Ascending aorta (tissue), 2 donors: Measurements from ENCODE around the gene FBLN1. TPM values are rescaled to one million over a fixed set of nuclear protein-coding genes. Genes with fewer than 3 reads are reported as not detected.

Experiments used
- DNase-seq, 2 donors: peaks; one replicate each; pipeline ENCODE4 v3.0.0-alpha.2; 2019; ENCODE audit warnings: low spot score in 2 of 2
- H3K27ac ChIP-seq, 2 donors: fragments of 200-600 bp; sonication (generic); one replicate each; pipeline ENCODE4 v1.5.1; 2016 to 2017; ENCODE audit warnings: mild to moderate bottlenecking in 1 of 2
- H3K27me3 ChIP-seq: fragments of 200-600 bp; sonication (generic); one replicate; pipeline ENCODE4 v1.5.1; 2017
- H3K36me3 ChIP-seq, 2 donors: fragments of 200-600 bp; sonication (generic); one replicate each; pipeline ENCODE4 v1.5.1; 2016
- H3K4me1 ChIP-seq, 2 donors: fragments of 200-600 bp; sonication (generic); one replicate each; pipeline ENCODE4 v1.5.1; 2016 to 2017; ENCODE audit warnings: mild to moderate bottlenecking in 1 of 2
- H3K4me3 ChIP-seq, 2 donors: fragments of 200-600 bp; sonication (generic); one replicate each; pipeline ENCODE4 v1.5.1; 2016 to 2017; ENCODE audit warnings: mild to moderate bottlenecking in 1 of 2
- H3K9me3 ChIP-seq, 2 donors: fragments of 200-600 bp; sonication (generic); one replicate each; pipeline ENCODE4 v1.5.1; 2016
- intact Hi-C: fragments of 100-400 bp; cut with DNase I; formaldehyde crosslinking; loops from one replicate; pipeline ENCODE4 v1.15.1; 2023
- total RNA-seq: library from RNA; depleted of rRNA; stranded (reverse); fragments of >200 nt; gene quantifications from one replicate; pipeline ENCODE4 v1.1.0, GENCODE V29; 2016
- TF ChIP-seq, protein P1 (sequence below), 3 experiments: fragments of 200-600 bp in 2 of 3; fragments of 450-650 bp in 1 of 3; sonication (generic) in 2 of 3; IDR thresholded peaks; one replicate each; pipeline ENCODE4 v1.5.1; 2016 to 2019; ENCODE audit warnings: antibody characterized with exemption in 3 of 3, mild to moderate bottlenecking in 1 of 3, moderate library complexity in 1 of 3

The FBLN1 gene
- total RNA-seq, 1 donor from 2014 or later: 580 TPM

DNA sequence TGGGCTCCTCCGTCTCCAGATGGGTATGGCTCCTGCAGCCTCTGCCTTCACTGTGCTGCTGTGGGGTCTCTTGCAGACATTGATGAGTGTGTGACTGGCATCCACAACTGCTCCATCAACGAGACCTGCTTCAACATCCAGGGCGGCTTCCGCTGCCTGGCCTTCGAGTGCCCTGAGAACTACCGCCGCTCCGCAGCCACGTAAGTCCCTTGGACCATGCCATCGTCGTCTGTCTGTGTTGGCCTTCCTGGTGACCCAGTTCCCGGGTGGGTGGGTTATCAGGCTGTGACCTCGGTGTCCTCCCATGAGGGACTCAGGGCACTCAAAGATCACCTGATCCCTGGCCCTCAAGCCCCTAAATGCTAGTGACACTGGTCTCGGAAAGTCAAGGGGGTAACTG, 47.7 kb downstream of the FBLN1 start:
- DNase-seq: no peak
- intact Hi-C loops: loop anchor here (5.0 to 10.0 kb wide), 2 partner anchors 218 to 386 kb away; partner anchors contain the start of gene NUP50
- Histone ChIP-seq H3K4me3 (no peak overlapping the region), H3K9me3 (no peaks in the 10 kb centered on the region), H3K27ac (peak overlapping the region; percentile 94 to 97), H3K27me3 (no peaks in the 10 kb centered on the region), H3K4me1 (peaks cover 29 to 62% of the 10 kb centered on the region in 2 donors), H3K36me3 (no peaks in the 10 kb centered on the region)
- TF ChIP-seq, protein P1, sequence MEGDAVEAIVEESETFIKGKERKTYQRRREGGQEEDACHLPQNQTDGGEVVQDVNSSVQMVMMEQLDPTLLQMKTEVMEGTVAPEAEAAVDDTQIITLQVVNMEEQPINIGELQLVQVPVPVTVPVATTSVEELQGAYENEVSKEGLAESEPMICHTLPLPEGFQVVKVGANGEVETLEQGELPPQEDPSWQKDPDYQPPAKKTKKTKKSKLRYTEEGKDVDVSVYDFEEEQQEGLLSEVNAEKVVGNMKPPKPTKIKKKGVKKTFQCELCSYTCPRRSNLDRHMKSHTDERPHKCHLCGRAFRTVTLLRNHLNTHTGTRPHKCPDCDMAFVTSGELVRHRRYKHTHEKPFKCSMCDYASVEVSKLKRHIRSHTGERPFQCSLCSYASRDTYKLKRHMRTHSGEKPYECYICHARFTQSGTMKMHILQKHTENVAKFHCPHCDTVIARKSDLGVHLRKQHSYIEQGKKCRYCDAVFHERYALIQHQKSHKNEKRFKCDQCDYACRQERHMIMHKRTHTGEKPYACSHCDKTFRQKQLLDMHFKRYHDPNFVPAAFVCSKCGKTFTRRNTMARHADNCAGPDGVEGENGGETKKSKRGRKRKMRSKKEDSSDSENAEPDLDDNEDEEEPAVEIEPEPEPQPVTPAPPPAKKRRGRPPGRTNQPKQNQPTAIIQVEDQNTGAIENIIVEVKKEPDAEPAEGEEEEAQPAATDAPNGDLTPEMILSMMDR (IDR thresholded peaks at IDR 0.05): no peak

DNA sequence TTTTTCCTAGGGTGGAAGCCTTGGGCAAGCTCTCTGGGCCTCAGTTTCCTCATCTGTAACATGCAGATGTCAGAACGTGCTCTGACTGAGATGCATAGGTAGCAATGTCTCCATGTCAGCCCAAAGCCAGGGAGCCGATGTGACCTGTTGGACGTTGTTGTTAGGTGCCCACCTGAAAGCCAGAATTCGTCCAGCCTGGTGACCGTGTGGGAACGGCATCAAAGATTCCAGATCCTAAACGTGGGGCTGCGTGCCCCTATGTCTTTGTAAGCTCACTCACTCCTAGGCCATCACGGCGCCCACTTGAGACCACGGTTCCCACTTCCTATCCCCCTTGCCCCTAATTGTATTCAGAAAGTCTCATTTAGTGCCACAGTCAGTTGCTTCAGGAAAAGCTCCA, 48.2 kb downstream of the FBLN1 start:
- H3K27me3 ChIP-seq: no peaks in the 10 kb centered on the region
- DNase-seq: no peak
- H3K4me1 ChIP-seq: peaks cover 29 to 62% of the 10 kb centered on the region in 2 donors
- TF ChIP-seq, protein P1 (IDR thresholded peaks at IDR 0.05): no peak
- H3K27ac ChIP-seq: peak overlapping the region; percentile 94 to 97
- H3K36me3 ChIP-seq: no peaks in the 10 kb centered on the region
- intact Hi-C loops: loop anchor here (1.0 to 10.0 kb wide), 3 partner anchors 14 to 386 kb away; partner anchors contain the start of gene NUP50
- no peak overlapping the region for H3K4me3 ChIP-seq
- H3K9me3 ChIP-seq: no peaks in the 10 kb centered on the region

DNA sequence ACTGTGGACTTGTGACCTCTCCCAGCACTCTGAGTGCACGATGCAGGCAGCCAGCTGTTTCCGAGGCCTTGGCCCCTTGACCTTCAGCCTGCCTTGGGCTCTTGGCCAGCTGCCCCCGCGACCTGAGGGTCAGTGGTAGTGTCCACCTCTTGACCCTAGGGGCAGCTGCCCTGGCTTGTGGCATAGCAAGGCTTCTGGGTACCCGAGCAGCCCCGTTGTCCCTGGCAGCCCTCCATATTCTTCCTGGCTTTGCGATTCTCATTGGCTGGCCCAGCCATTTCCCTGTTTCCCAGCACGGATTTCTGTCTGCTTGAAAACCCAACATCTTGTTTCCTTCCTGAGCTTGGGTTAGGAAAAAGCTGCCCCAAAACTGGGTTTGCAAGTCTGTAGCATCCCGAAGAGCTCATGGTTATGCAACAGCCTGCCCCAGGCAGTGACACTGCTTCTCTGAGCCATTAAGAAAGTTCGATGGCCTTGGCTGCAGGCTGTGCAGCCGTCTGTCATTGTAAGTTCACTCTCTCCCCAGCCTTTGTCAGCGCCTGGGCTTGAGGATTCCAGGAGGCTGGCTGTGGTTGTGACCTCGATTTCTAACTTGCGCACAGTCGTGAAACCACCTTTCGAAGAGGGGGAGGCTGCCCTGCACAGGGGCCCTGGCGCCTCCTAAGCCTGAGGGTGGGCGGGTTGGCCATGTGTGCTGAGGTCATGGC, 48.8 kb downstream of the FBLN1 start:
- Histone ChIP-seq H3K4me3 (no peak overlapping the region), H3K27me3 (no peaks in the 10 kb centered on the region), H3K27ac (peak overlapping the region; percentile 94 to 97), H3K9me3 (no peaks in the 10 kb centered on the region), H3K4me1 (peaks cover 29 to 62% of the 10 kb centered on the region in 2 donors), H3K36me3 (no peaks in the 10 kb centered on the region)
- TF ChIP-seq, protein P1 (IDR thresholded peaks at IDR 0.05): no peak
- intact Hi-C loops: loop anchor here (1.0 to 10.0 kb wide), 5 partner anchors 14 to 387 kb away; partner anchors contain the start of genes FBLN1 and NUP50
- DNase-seq: no peak

DNA sequence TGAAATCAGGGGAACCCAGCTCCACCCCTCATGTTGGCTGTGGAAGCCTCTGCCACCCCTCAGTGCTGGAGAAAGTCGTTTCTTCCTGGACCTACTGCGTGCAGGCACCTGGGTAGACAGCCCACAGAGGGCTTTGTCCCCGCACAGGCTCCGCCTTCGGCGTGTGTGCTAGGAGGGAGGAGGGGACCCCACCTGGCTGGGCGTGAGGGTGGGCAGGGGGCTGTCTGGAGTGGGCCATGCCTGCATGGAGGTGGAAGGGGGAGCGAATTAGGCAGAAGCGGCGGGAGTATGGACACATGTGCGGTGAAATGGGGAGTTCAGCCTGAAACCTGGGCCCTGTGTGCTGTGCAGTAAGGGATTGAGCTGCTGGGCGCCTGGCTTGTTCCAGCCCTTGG, 49.3 kb downstream of the FBLN1 start:
- peak overlapping the region; percentile 94 to 97 for H3K27ac ChIP-seq
- no peak overlapping the region for H3K4me3 ChIP-seq
- H3K27me3 ChIP-seq: no peaks in the 10 kb centered on the region
- DNase-seq: no peak
- H3K36me3 ChIP-seq: no peaks in the 10 kb centered on the region
- peaks cover 29 to 62% of the 10 kb centered on the region in 2 donors for H3K4me1 ChIP-seq
- TF ChIP-seq, protein P1 (IDR thresholded peaks at IDR 0.05): no peak
- no peaks in the 10 kb centered on the region for H3K9me3 ChIP-seq
- intact Hi-C loops: loop anchor here (2.0 to 10.0 kb wide), 4 partner anchors 39 to 387 kb away; partner anchors contain the start of genes FBLN1 and NUP50

DNA sequence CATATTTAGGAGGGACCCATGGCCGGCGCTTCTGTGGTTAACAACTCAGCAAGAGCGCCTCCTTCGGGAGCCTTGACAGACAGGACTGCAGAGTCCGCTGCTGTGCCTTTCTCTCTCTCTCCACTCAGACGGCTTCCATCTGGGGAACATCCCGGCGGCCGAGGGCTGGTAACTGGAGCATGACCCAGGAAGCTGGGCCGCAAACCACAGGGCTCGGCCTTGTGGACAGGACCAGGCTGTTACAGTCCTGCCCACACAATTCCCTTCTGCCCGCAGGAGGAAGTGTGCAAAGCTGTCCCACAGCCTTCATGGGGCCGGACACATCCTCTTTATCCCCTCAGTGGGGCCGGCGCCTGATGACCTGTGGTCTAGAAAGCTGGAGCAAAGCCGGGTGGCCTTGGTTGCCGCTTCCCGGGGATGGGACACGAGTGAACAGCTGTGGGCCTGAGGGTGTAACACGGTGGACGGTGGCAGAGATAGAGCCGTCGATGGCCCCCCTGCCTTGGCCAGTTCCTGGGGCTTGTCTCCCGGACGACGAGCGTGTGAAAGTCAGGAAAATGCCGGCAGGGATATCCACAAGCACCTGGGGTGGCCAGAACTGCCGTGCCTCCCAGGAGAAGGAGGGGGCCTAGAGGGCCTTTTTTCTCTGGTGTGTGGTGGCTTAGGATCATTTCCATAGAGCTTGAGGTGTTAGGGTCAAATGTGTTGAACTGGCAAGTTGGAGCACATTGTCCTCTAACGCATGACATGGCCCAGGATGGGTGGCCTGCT, 50.1 kb downstream of the FBLN1 start:
- intact Hi-C loops: loop anchor here (1.0 to 10.0 kb wide), 8 partner anchors 40 to 388 kb away; partner anchors contain the start of genes FAM118A, FBLN1 and NUP50
- peak in 1 of 2 donors; percentile 77 for DNase-seq
- H3K27me3 ChIP-seq: no peaks in the 10 kb centered on the region
- TF ChIP-seq, protein P1 (IDR thresholded peaks at IDR 0.05): peak in 1 of 3 experiments; percentile 31
- peak overlapping the region; percentile 94 to 97 for H3K27ac ChIP-seq
- H3K9me3 ChIP-seq: no peaks in the 10 kb centered on the region
- H3K36me3 ChIP-seq: peaks cover 0 to 2% of the 10 kb centered on the region in 2 donors
- peaks cover 29 to 62% of the 10 kb centered on the region in 2 donors for H3K4me1 ChIP-seq
- H3K4me3 ChIP-seq: no peak overlapping the region
